HepG2 (cell line): ENCODE measurements around the gene TAF6.

ENCODE experiments used
- ATRX ChIP-seq: sonication (generic); formaldehyde crosslinking; IDR thresholded peaks from 2 replicates; pipeline ENCODE4 v1.4.0; 2020; ENCODE audit warnings: missing genetic modification reagents, borderline replicate concordance
- E2F5 ChIP-seq: sonication (generic); formaldehyde crosslinking; conservative IDR thresholded peaks from 2 replicates; pipeline ENCODE4 v1.4.0; 2020; ENCODE audit warnings: missing genetic modification reagents
- EP300 ChIP-seq, 3 experiments: sonication (generic) in 1 of 3; formaldehyde crosslinking in 1 of 3; IDR thresholded peaks; 2 replicates each; pipeline versions ENCODE4 v1.5.1 to v1.6.1; 2011 to 2020; ENCODE audit warnings: low read depth in 2 of 3, low read length in 2 of 3, borderline replicate concordance in 1 of 3, improper control_type of control experiment in 1 of 3, mild to moderate bottlenecking in 1 of 3, missing genetic modification reagents in 1 of 3, moderate library complexity in 1 of 3
- ETS1 ChIP-seq: sonication (generic); formaldehyde crosslinking; IDR thresholded peaks from 2 replicates; pipeline ENCODE4 v1.4.0; 2020; ENCODE audit warnings: missing genetic modification reagents
- MIXL1 ChIP-seq: IDR thresholded peaks from 2 replicates; pipeline ENCODE4 v1.6.1; 2016
- NFE2L1 ChIP-seq: sonication (generic); formaldehyde crosslinking; IDR thresholded peaks from 2 replicates; pipeline ENCODE4 v1.4.0; 2020; ENCODE audit warnings: missing genetic modification reagents, mild to moderate bottlenecking, borderline replicate concordance
- PRDM15 ChIP-seq: sonication (generic); formaldehyde crosslinking; IDR thresholded peaks from 2 replicates; pipeline ENCODE4 v1.4.0; 2020; ENCODE audit warnings: missing genetic modification reagents
- ZNF10 ChIP-seq: sonication (generic); formaldehyde crosslinking; IDR thresholded peaks from 2 replicates; pipeline ENCODE4 v1.4.0; 2020; ENCODE audit warnings: mild to moderate bottlenecking, low read depth, missing genetic modification reagents, borderline replicate concordance

- TF ChIP-seq E2F5 (CRISPR knock-in tag), result no peak
- no peak for TF ChIP-seq ZNF10 (CRISPR knock-in tag)
- TF ChIP-seq PRDM15 (CRISPR knock-in tag), result no peak
- no peak for TF ChIP-seq ETS1 (CRISPR knock-in tag)
- no peak for TF ChIP-seq NFE2L1
- no peak for TF ChIP-seq EP300 (IDR thresholded peaks at IDR 0.05; ENCODE audit: low read depth in 2 of 2, low read length in 2 of 2)
- TF ChIP-seq EP300 (CRISPR knock-in tag; IDR thresholded peaks at IDR 0.05; ENCODE audit: borderline replicate concordance), result no peak
- TF ChIP-seq MIXL1 (CRISPR knock-in tag), result no peak
- TF ChIP-seq ATRX, result no peak
These were observed 33.2 kb upstream of the TAF6 start for GRCh38 chr7:100152404-100152803.
